Panc1 (cell line): ENCODE measurements around the gene GRM7. TPM values are rescaled to one million over a fixed set of nuclear protein-coding genes. Genes with fewer than 3 reads are reported as not detected.

Experiments used
- ATAC-seq: fragments of 200-7000 bp; cut with Tn5 transposase; 2 replicates; pipeline ENCODE4 v1.9.1; 2020; ENCODE audit warnings: mild to moderate bottlenecking, moderate library complexity
- BruUV-seq: library from RNA; stranded (reverse); fragments of 400-500 nt; replicated peaks from 2 replicates; lab custom pipeline; 2021; lab: Mats Ljungman, UMichigan
- CTCF ChIA-PET: fragments of 300-600 bp; sonication (Branson Sonifier 250); formaldehyde crosslinking; loops from one replicate; lab custom pipeline; 2022; ENCODE audit warnings: antibody characterized with exemption; lab: Charles Lee
- POLR2A ChIA-PET: fragments of 300-600 bp; sonication (Branson Sonifier 250); formaldehyde crosslinking; loops from one replicate; lab custom pipeline; 2022; ENCODE audit warnings: antibody characterized with exemption; lab: Charles Lee
- DNase-seq: peaks from one replicate; pipeline ENCODE4 v3.0.0-alpha.2; 2010; ENCODE audit warnings: low read depth, low spot score
- H3K27ac ChIP-seq: 2 replicates; pipeline ENCODE4 v1.5.1; 2011; ENCODE audit warnings: mild to moderate bottlenecking, low read length, inconsistent platforms
- H3K27me3 ChIP-seq: fragments of 200-500 bp; sonication (Bioruptor generic); 2 replicates; pipeline ENCODE4 v1.6.0; 2014; ENCODE audit warnings: low read length, inconsistent platforms; ENCODE audit not compliant: control insufficient read depth, insufficient read depth
- H3K36me3 ChIP-seq: fragments of 200-500 bp; sonication (Bioruptor generic); 2 replicates; pipeline ENCODE4 v1.5.1; 2014; ENCODE audit warnings: inconsistent platforms, mild to moderate bottlenecking, low read length, moderate library complexity; ENCODE audit not compliant: control insufficient read depth, insufficient read depth
- H3K4me1 ChIP-seq: 2 replicates; pipeline ENCODE4 v1.5.1; 2011; ENCODE audit warnings: inconsistent platforms, mild to moderate bottlenecking, low read length, moderate library complexity; ENCODE audit not compliant: control insufficient read depth, insufficient read depth
- H3K4me3 ChIP-seq, 2 experiments: 2 replicates each; pipeline ENCODE4 v1.5.1; 2011 to 2012; ENCODE audit warnings: low read depth in 2 of 2, low read length in 2 of 2, mild to moderate bottlenecking in 2 of 2, inconsistent platforms in 1 of 2, moderate library complexity in 1 of 2
- H3K9me3 ChIP-seq: fragments of 200-500 bp; sonication (Bioruptor generic); 2 replicates; pipeline ENCODE4 v1.5.1; 2014; ENCODE audit warnings: low read depth, mild to moderate bottlenecking, inconsistent platforms, low read length, moderate library complexity; ENCODE audit not compliant: control insufficient read depth, insufficient read depth
- POLR2AphosphoS5 ChIP-seq: IDR thresholded peaks from 2 replicates; pipeline ENCODE4 v1.6.1; 2012; ENCODE audit warnings: mild to moderate bottlenecking, low read depth, low read length, moderate library complexity
- REST ChIP-seq, 2 experiments: IDR thresholded peaks; 2 replicates each; pipeline ENCODE4 v1.6.1; 2011 to 2012; ENCODE audit warnings: low read depth in 2 of 2, control low read depth in 1 of 2, low read length in 1 of 2, mild to moderate bottlenecking in 1 of 2, moderate library complexity in 1 of 2; ENCODE audit not compliant: insufficient read depth in 1 of 2
- SIN3A ChIP-seq: IDR thresholded peaks from 2 replicates; pipeline ENCODE4 v1.6.1; 2012; ENCODE audit warnings: low read depth, mild to moderate bottlenecking, low read length, moderate library complexity, borderline replicate concordance; ENCODE audit not compliant: insufficient read depth
- TCF7L2 ChIP-seq: IDR thresholded peaks from 2 replicates; pipeline ENCODE4 v1.6.1; 2011; ENCODE audit warnings: mild to moderate bottlenecking, low read depth, low read length, inconsistent platforms
- in situ Hi-C: cut with HindIII; loops from 2 replicates; pipeline ENCODE4 v1.10.0; 2016; ENCODE audit warnings: low sequenced_read_pairs, low pct_unique_long_range_greater_than_20kb
- intact Hi-C: fragments of 100-400 bp; cut with micrococcal nuclease; formaldehyde crosslinking; loops from one replicate; pipeline ENCODE4 v1.10.0; 2022; ENCODE audit not compliant: unreplicated experiment
- total RNA-seq: library from RNA; stranded (reverse); gene quantifications from one replicate; pipeline ENCODE4 v1.2.1, GENCODE V29; 2021; ENCODE audit not compliant: unreplicated experiment
- TF ChIP-seq, protein P1 (sequence below): fragments of 450-650 bp; IDR thresholded peaks from 2 replicates; pipeline ENCODE4 v1.5.1; 2017; ENCODE audit warnings: mild to moderate bottlenecking

GRM7 gene
- total RNA-seq, 1 experiment from 2014 or later: not detected

DNA sequence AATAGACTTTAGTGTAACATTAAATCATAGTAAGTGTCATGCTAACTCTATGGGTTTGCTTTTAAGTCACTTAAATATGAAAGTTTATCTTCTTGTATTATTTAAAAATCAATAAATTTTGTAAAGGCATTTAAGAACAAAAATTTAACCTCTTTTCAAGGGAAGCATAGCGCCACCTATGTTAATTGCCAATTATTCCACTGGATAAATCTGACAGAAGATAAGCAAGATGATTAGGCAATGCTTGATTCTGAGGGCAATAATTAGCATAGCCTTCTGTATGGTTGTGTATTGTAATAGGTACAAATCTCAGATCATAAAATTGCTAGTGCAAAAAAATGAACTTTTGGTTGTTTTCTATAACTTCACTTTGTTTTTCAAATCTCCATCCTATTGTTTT is 560.1 kb downstream of the GRM7 start:
- no peak overlapping the region for H3K27ac ChIP-seq
- H3K27me3 ChIP-seq: no peaks in the 10 kb centered on the region
- H3K4me3 ChIP-seq: no peak overlapping the region
- no TSS peak for BruUV-seq
- in situ Hi-C loops (no loop called here), intact Hi-C loops (no loop called here)
- no peaks in the 10 kb centered on the region for H3K9me3 ChIP-seq
- H3K4me1 ChIP-seq: no peaks in the 10 kb centered on the region
- ChIA-PET CTCF (no interaction called here), POLR2A (no interaction called here)
- TF ChIP-seq REST (IDR thresholded peaks at IDR 0.05; ENCODE audit: insufficient read depth in 1 of 2, low read depth in 2 of 2, low read length in 1 of 2) (no peak), SIN3A (no peak), TCF7L2 (no peak), POLR2AphosphoS5 (no peak)
- TF ChIP-seq, protein P1, sequence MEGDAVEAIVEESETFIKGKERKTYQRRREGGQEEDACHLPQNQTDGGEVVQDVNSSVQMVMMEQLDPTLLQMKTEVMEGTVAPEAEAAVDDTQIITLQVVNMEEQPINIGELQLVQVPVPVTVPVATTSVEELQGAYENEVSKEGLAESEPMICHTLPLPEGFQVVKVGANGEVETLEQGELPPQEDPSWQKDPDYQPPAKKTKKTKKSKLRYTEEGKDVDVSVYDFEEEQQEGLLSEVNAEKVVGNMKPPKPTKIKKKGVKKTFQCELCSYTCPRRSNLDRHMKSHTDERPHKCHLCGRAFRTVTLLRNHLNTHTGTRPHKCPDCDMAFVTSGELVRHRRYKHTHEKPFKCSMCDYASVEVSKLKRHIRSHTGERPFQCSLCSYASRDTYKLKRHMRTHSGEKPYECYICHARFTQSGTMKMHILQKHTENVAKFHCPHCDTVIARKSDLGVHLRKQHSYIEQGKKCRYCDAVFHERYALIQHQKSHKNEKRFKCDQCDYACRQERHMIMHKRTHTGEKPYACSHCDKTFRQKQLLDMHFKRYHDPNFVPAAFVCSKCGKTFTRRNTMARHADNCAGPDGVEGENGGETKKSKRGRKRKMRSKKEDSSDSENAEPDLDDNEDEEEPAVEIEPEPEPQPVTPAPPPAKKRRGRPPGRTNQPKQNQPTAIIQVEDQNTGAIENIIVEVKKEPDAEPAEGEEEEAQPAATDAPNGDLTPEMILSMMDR: no peak; the same call in 1 of the 2 replicates
- no peak for DNase-seq
- H3K36me3 ChIP-seq: no peaks in the 10 kb centered on the region
- no peak for ATAC-seq

- H3K9me3 ChIP-seq: no peaks in the 10 kb centered on the region
- H3K4me1 ChIP-seq: no peaks in the 10 kb centered on the region
- H3K36me3 ChIP-seq: no peaks in the 10 kb centered on the region
- in situ Hi-C loops (no loop called here), intact Hi-C loops (no loop called here)
- no peak for ATAC-seq
- no peak overlapping the region for H3K4me3 ChIP-seq
- POLR2A ChIA-PET: no interaction called here
- TF ChIP-seq REST (IDR thresholded peaks at IDR 0.05; ENCODE audit: insufficient read depth in 1 of 2, low read depth in 2 of 2, low read length in 1 of 2): no peak
- TF ChIP-seq, protein P1: no peak
- TF ChIP-seq SIN3A: no peak
- TF ChIP-seq POLR2AphosphoS5: no peak
- no peak for TF ChIP-seq TCF7L2
- no peak overlapping the region for H3K27ac ChIP-seq
- CTCF ChIA-PET: no interaction called here
- H3K27me3 ChIP-seq: no peaks in the 10 kb centered on the region
- BruUV-seq: no TSS peak
- DNase-seq: no peak
Measured at GRCh38 chr3:7423036-7423435, 562.1 kb downstream of the GRM7 start.
